SK-N-SH treated with all-trans-retinoic acid at 6 μM for 48 hours (cell line): Measurements from ENCODE around the gene PLAU.

Experiments used
- ARNTL ChIP-seq: fragments of 450-650 bp; formaldehyde crosslinking; IDR thresholded peaks from 2 replicates; pipeline ENCODE4 v1.5.0; 2020; ENCODE audit warnings: low read depth, mild to moderate bottlenecking, moderate library complexity, borderline replicate concordance
- CSDC2 ChIP-seq: fragments of 250-450 bp; sonication (Bioruptor Pico); IDR thresholded peaks from 2 replicates; pipeline ENCODE4 v1.5.0; 2020; ENCODE audit warnings: mild to moderate bottlenecking, moderate library complexity
- ESRRG ChIP-seq: fragments of 250-450 bp; sonication (Bioruptor Pico); IDR thresholded peaks from 2 replicates; pipeline ENCODE4 v1.6.1; 2021; ENCODE audit warnings: mild to moderate bottlenecking
- ISL1 ChIP-seq: fragments of 250-450 bp; sonication (Bioruptor Pico); IDR thresholded peaks from 2 replicates; pipeline ENCODE4 v2.1.2; 2022; ENCODE audit warnings: mild to moderate bottlenecking, moderate library complexity
- RARB ChIP-seq: fragments of 250-450 bp; sonication (Bioruptor Pico); IDR thresholded peaks from 2 replicates; pipeline ENCODE4 v1.8.0; 2021; ENCODE audit warnings: mild to moderate bottlenecking, moderate library complexity
- SNAI2 ChIP-seq: fragments of 250-450 bp; sonication (Bioruptor Pico); IDR thresholded peaks from 2 replicates; pipeline ENCODE4 v1.5.0; 2020; ENCODE audit warnings: mild to moderate bottlenecking, moderate library complexity
- TCF4 ChIP-seq: fragments of 250-450 bp; sonication (Bioruptor Pico); IDR thresholded peaks from 2 replicates; pipeline ENCODE4 v1.8.0; 2021; ENCODE audit warnings: mild to moderate bottlenecking, moderate library complexity, borderline replicate concordance
- ZFP3 ChIP-seq: fragments of 250-450 bp; sonication (Bioruptor Pico); IDR thresholded peaks from 2 replicates; pipeline ENCODE4 v1.5.0; 2020; ENCODE audit warnings: mild to moderate bottlenecking, moderate library complexity
- ZFP30 ChIP-seq: fragments of 450-650 bp; formaldehyde crosslinking; IDR thresholded peaks from 2 replicates; pipeline ENCODE4 v1.5.0; 2022; ENCODE audit warnings: mild to moderate bottlenecking, moderate library complexity
- ZNF565 ChIP-seq: fragments of 450-650 bp; formaldehyde crosslinking; conservative IDR thresholded peaks from 2 replicates; pipeline ENCODE4 v1.5.0; 2020; ENCODE audit warnings: low read depth, mild to moderate bottlenecking, moderate library complexity
- TF ChIP-seq, protein P1 (sequence below): fragments of 250-450 bp; sonication (Bioruptor Pico); IDR thresholded peaks from 2 replicates; pipeline ENCODE4 v1.8.0; 2020; ENCODE audit warnings: mild to moderate bottlenecking, moderate library complexity, borderline replicate concordance
- TF ChIP-seq, protein P2 (sequence below): fragments of 250-450 bp; sonication (Bioruptor Pico); IDR thresholded peaks from 2 replicates; pipeline ENCODE4 v1.5.0; 2020; ENCODE audit warnings: mild to moderate bottlenecking, moderate library complexity

DNA sequence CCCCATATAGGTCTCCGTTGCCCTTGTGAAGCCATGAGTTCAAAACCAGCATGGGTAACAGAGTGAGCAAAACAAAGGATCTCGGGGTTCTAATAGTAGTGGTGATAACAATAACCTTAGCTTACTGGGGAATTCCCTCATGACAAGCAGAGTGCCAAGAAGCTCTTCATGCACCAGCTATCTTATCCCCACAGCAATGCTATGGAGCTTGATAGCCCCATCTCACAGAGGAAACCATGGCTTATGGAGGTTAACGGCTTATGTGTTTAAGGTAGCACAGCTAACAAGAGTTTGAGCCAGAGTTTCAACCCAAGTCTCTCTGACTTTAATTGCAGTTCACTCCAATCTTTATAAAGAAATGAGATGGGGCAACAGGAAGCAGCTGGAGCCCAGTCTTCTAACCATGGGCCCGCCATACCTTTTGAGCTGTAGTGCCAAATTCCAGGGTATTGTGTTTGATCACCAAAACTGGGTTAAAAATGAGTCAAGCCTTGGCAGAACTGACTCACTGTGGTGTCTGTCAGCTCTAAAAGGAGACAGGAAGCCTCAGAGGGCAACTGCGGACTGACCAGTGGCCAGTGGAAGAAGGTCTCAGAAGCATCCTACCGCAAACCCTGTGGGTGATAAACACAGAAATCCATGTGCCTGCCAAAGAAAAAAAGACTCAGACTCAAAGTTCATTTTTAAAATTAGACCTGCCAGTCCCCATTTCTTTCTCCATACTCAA is 16.5 kb upstream of the PLAU start:
- TF ChIP-seq, protein P1, sequence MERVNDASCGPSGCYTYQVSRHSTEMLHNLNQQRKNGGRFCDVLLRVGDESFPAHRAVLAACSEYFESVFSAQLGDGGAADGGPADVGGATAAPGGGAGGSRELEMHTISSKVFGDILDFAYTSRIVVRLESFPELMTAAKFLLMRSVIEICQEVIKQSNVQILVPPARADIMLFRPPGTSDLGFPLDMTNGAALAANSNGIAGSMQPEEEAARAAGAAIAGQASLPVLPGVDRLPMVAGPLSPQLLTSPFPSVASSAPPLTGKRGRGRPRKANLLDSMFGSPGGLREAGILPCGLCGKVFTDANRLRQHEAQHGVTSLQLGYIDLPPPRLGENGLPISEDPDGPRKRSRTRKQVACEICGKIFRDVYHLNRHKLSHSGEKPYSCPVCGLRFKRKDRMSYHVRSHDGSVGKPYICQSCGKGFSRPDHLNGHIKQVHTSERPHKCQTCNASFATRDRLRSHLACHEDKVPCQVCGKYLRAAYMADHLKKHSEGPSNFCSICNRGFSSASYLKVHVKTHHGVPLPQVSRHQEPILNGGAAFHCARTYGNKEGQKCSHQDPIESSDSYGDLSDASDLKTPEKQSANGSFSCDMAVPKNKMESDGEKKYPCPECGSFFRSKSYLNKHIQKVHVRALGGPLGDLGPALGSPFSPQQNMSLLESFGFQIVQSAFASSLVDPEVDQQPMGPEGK (CRISPR knock-in tag): no peak
- no peak for TF ChIP-seq SNAI2 (CRISPR knock-in tag)
- TF ChIP-seq ZFP30 (CRISPR knock-in tag): no peak
- no peak for TF ChIP-seq RARB (CRISPR knock-in tag)
- TF ChIP-seq CSDC2 (CRISPR knock-in tag): no peak
- no peak for TF ChIP-seq ESRRG (CRISPR knock-in tag)
- no peak for TF ChIP-seq ZNF565 (CRISPR knock-in tag)
- no peak for TF ChIP-seq ARNTL (CRISPR knock-in tag)
- no peak for TF ChIP-seq TCF4 (CRISPR knock-in tag)
- TF ChIP-seq, protein P2, sequence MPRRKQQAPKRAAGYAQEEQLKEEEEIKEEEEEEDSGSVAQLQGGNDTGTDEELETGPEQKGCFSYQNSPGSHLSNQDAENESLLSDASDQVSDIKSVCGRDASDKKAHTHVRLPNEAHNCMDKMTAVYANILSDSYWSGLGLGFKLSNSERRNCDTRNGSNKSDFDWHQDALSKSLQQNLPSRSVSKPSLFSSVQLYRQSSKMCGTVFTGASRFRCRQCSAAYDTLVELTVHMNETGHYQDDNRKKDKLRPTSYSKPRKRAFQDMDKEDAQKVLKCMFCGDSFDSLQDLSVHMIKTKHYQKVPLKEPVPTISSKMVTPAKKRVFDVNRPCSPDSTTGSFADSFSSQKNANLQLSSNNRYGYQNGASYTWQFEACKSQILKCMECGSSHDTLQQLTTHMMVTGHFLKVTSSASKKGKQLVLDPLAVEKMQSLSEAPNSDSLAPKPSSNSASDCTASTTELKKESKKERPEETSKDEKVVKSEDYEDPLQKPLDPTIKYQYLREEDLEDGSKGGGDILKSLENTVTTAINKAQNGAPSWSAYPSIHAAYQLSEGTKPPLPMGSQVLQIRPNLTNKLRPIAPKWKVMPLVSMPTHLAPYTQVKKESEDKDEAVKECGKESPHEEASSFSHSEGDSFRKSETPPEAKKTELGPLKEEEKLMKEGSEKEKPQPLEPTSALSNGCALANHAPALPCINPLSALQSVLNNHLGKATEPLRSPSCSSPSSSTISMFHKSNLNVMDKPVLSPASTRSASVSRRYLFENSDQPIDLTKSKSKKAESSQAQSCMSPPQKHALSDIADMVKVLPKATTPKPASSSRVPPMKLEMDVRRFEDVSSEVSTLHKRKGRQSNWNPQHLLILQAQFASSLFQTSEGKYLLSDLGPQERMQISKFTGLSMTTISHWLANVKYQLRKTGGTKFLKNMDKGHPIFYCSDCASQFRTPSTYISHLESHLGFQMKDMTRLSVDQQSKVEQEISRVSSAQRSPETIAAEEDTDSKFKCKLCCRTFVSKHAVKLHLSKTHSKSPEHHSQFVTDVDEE (CRISPR knock-in tag): no peak
- TF ChIP-seq ZFP3 (CRISPR knock-in tag): no peak
- no peak for TF ChIP-seq ISL1
